HCT116 (cell line): Measurements from ENCODE around the gene OCSTAMP. TPM values are rescaled to one million over a fixed set of nuclear protein-coding genes. Genes with fewer than 3 reads are reported as not detected.

Experiments used
- ATAC-seq: fragments of 200-7000 bp; cut with Tn5 transposase; 2 replicates; pipeline ENCODE4 v1.9.1; 2020; ENCODE audit warnings: mild to moderate bottlenecking, moderate library complexity
- BruUV-seq: library from RNA; stranded (reverse); fragments of 400-500 nt; replicated peaks from 2 replicates; lab custom pipeline; 2021; lab: Mats Ljungman, UMichigan
- CTCF ChIA-PET: fragments of 300-600 bp; sonication (Branson Sonifier 250); formaldehyde crosslinking; loops from one replicate; lab custom pipeline; 2021; ENCODE audit warnings: antibody characterized with exemption; lab: Charles Lee
- POLR2A ChIA-PET: fragments of 300-600, 350-600 bp; sonication (Branson Sonifier 250); formaldehyde crosslinking; loops from one replicate; lab custom pipeline; 2021; ENCODE audit warnings: antibody characterized with exemption; lab: Charles Lee
- RAD21 ChIA-PET, 2 experiments: fragments of 300-600 bp; sonication (Branson Sonifier 250); formaldehyde crosslinking; loops; one replicate each; lab custom pipeline; 2023; ENCODE audit warnings: low total read pairs in 2 of 2; ENCODE audit not compliant: uncharacterized antibody in 2 of 2, unreplicated experiment in 2 of 2, low non-redundant PET in 1 of 2; lab: Charles Lee
- DNase-seq: peaks from one replicate; pipeline ENCODE4 v3.0.0-alpha.2; 2010; ENCODE audit warnings: low read depth, low spot score
- H2AFZ ChIP-seq: fragments of 200-600 bp; shearing (Covaris generic), sonication (generic); 2 replicates; pipeline ENCODE4 v1.6.1; 2017; ENCODE audit warnings: low read depth, mixed run types, mixed read lengths, antibody characterized with exemption, low read length; ENCODE audit not compliant: poor library complexity, severe bottlenecking
- H3K27ac ChIP-seq: 2 replicates; pipeline ENCODE4 v1.5.1; 2012; ENCODE audit warnings: low read depth, low read length
- H3K27me3 ChIP-seq: fragments of 200-600 bp; sonication (generic); 2 replicates; pipeline ENCODE4 v1.6.1; 2016; ENCODE audit warnings: mixed run types, low read length, mixed read lengths; ENCODE audit not compliant: insufficient read depth
- H3K36me3 ChIP-seq, 2 experiments: fragments of 200-500 bp in 1 of 2; fragments of 200-600 bp in 1 of 2; sonication (Bioruptor generic) in 1 of 2; sonication (generic) in 1 of 2; 2 replicates each; pipeline versions ENCODE4 v1.5.1 to v1.6.1; 2014 to 2016; ENCODE audit warnings: low read length in 2 of 2, inconsistent platforms in 1 of 2, mixed read lengths in 1 of 2, mixed run types in 1 of 2; ENCODE audit not compliant: insufficient read depth in 2 of 2, control insufficient read depth in 1 of 2
- H3K4me1 ChIP-seq, 2 experiments: fragments of 200-600 bp in 1 of 2; sonication (generic) in 1 of 2; 2 replicates each; pipeline versions ENCODE4 v1.5.1 to v1.6.1; 2012 to 2017; ENCODE audit warnings: low read length in 2 of 2, inconsistent platforms in 1 of 2, mild to moderate bottlenecking in 1 of 2, mixed read lengths in 1 of 2, mixed run types in 1 of 2, moderate library complexity in 1 of 2; ENCODE audit not compliant: insufficient read depth in 2 of 2, control insufficient read depth in 1 of 2
- H3K4me2 ChIP-seq: fragments of 200-600 bp; sonication (generic); 2 replicates; pipeline ENCODE4 v1.6.1; 2017; ENCODE audit warnings: mixed run types, low read length, mixed read lengths
- H3K4me3 ChIP-seq, 2 experiments: fragments of 200-600 bp in 1 of 2; sonication (generic) in 1 of 2; replicated peaks in 1 of 2; 2 replicates each; pipeline ENCODE4 v1.5.1; 2011 to 2016; ENCODE audit warnings: low read length in 2 of 2, control low read depth in 1 of 2, low read depth in 1 of 2, mild to moderate bottlenecking in 1 of 2, mixed read lengths in 1 of 2, mixed run types in 1 of 2
- H3K79me2 ChIP-seq: fragments of 200-600 bp; sonication (generic); 2 replicates; pipeline ENCODE4 v1.6.1; 2017; ENCODE audit warnings: mild to moderate bottlenecking, mixed run types, low read length, moderate library complexity, mixed read lengths; ENCODE audit not compliant: insufficient read depth
- H3K9ac ChIP-seq: fragments of 200-600 bp; sonication (generic); 2 replicates; pipeline ENCODE4 v1.6.1; 2016; ENCODE audit warnings: low read length, mixed read lengths
- H3K9me2 ChIP-seq: fragments of 200-600 bp; sonication (generic), shearing (Covaris generic); 2 replicates; pipeline ENCODE4 v1.6.1; 2017; ENCODE audit warnings: mixed run types, mild to moderate bottlenecking, moderate library complexity; ENCODE audit not compliant: insufficient read depth
- H3K9me3 ChIP-seq, 2 experiments: fragments of 200-500 bp in 1 of 2; fragments of 200-600 bp in 1 of 2; sonication (Bioruptor generic) in 1 of 2; sonication (generic) in 1 of 2; 2 replicates each; pipeline ENCODE4 v1.6.1; 2014 to 2017; ENCODE audit warnings: low read length in 2 of 2, mixed read lengths in 2 of 2, inconsistent platforms in 1 of 2, low read depth in 1 of 2, mild to moderate bottlenecking in 1 of 2, mixed run types in 1 of 2, moderate library complexity in 1 of 2; ENCODE audit not compliant: control insufficient read depth in 1 of 2, insufficient read depth in 1 of 2
- H4K20me1 ChIP-seq: fragments of 200-600 bp; sonication (generic), shearing (Covaris generic); 2 replicates; pipeline ENCODE4 v1.6.1; 2017; ENCODE audit warnings: mixed run types, mild to moderate bottlenecking, moderate library complexity; ENCODE audit not compliant: insufficient read depth
- CEBPB ChIP-seq: IDR thresholded peaks from 2 replicates; pipeline ENCODE4 v1.6.1; 2012; ENCODE audit warnings: low read depth
- EGR1 ChIP-seq: IDR thresholded peaks from 2 replicates; pipeline ENCODE4 v1.6.1; 2012; ENCODE audit warnings: low read depth
- EZH2phosphoT487 ChIP-seq: fragments of 200-600 bp; IDR thresholded peaks from 2 replicates; pipeline ENCODE4 v1.6.1; 2018; ENCODE audit warnings: antibody characterized with exemption, borderline replicate concordance
- POLR2A ChIP-seq: IDR thresholded peaks from 2 replicates; pipeline ENCODE4 v1.7.0; 2011; ENCODE audit warnings: borderline replicate concordance; ENCODE audit not compliant: insufficient read depth, insufficient read length; ENCODE audit errors: extremely low read depth
- RAD21 ChIP-seq: IDR thresholded peaks from 2 replicates; pipeline ENCODE4 v1.6.1; 2012; ENCODE audit warnings: low read depth, mild to moderate bottlenecking
- SIN3A ChIP-seq: IDR thresholded peaks from 2 replicates; pipeline ENCODE4 v1.6.1; 2012; ENCODE audit warnings: low read depth
- YY1 ChIP-seq: IDR thresholded peaks from 2 replicates; pipeline ENCODE4 v1.6.1; 2011; ENCODE audit warnings: low read length, low read depth, moderate library complexity, mild to moderate bottlenecking; ENCODE audit not compliant: insufficient replicate concordance; ENCODE audit errors: extremely low read depth
- ZFX ChIP-seq: fragments of 450-650 bp; IDR thresholded peaks from 2 replicates; pipeline ENCODE4 v1.6.1; 2017
- ZNF274 ChIP-seq: fragments of 200-500 bp; sonication (Bioruptor generic); IDR thresholded peaks from 2 replicates; pipeline ENCODE4 v1.6.1; 2014; ENCODE audit warnings: mild to moderate bottlenecking, low read depth, low read length, inconsistent platforms
- intact Hi-C: fragments of 100-400 bp; cut with micrococcal nuclease; formaldehyde crosslinking; loops from 2 replicates; pipeline ENCODE4 v1.10.0; 2022
- total RNA-seq: library from RNA; stranded (reverse); gene quantifications from one replicate; pipeline ENCODE4 v1.2.1, GENCODE V29; 2021; ENCODE audit not compliant: unreplicated experiment
- TF ChIP-seq, protein P1 (sequence below): IDR thresholded peaks from 2 replicates; pipeline ENCODE4 v1.6.1; 2012; ENCODE audit warnings: low read depth
- TF ChIP-seq, protein P2 (sequence below), 3 experiments: fragments of 200-600 bp in 1 of 3; sonication (generic) in 1 of 3; IDR thresholded peaks in 2 of 3; conservative IDR thresholded peaks in 1 of 3; 2 replicates each; pipeline ENCODE4 v1.5.1; 2012 to 2017; ENCODE audit warnings: low read depth in 2 of 3, low read length in 2 of 3, antibody characterized with exemption in 1 of 3, borderline replicate concordance in 1 of 3, control low read depth in 1 of 3, mild to moderate bottlenecking in 1 of 3, mixed read lengths in 1 of 3, mixed run types in 1 of 3, moderate library complexity in 1 of 3; ENCODE audit not compliant: insufficient read depth in 1 of 3
- TF ChIP-seq, protein P3 (sequence below): IDR thresholded peaks from 2 replicates; pipeline ENCODE4 v1.6.1; 2011; ENCODE audit warnings: mild to moderate bottlenecking, low read length, moderate library complexity; ENCODE audit not compliant: insufficient replicate concordance; ENCODE audit errors: extremely low read depth
- TF ChIP-seq, protein P4 (sequence below): IDR thresholded peaks from 2 replicates; pipeline ENCODE4 v1.6.1; 2012

Gene OCSTAMP
- total RNA-seq, 1 experiment from 2014 or later: not detected

DNA sequence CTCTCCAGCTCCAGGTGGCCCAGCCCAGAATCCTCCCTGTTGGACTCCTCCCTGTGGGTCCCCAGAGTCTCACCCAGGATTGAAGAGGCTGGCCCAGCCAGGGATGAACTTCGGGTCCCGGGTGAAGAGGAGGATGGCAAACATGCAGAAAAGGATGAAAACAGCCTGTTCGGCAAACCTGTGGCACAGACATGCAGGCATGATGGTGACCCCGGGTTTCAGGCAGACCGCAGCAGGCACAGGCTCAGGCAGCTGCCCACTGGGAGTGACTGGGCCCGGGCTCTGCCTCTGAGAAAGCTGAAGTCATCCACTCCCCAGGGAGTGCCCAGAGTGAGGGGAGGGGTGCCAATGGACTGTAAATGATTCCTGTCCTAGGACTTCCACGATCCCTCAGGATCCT, 37.5 kb upstream of the OCSTAMP start:
- H4K20me1 ChIP-seq: no peaks in the 10 kb centered on the region
- intact Hi-C loops: no loop called here
- ATAC-seq (no peak), DNase-seq (no peak)
- no peaks in the 10 kb centered on the region for H3K36me3 ChIP-seq
- RAD21 ChIA-PET: no interaction called here
- no peaks in the 10 kb centered on the region for H3K9me3 ChIP-seq
- no peaks in the 10 kb centered on the region for H3K4me1 ChIP-seq
- no peak overlapping the region for H3K4me2 ChIP-seq
- no peak overlapping the region for H3K4me3 ChIP-seq
- POLR2A ChIA-PET: no interaction called here
- H3K9me2 ChIP-seq: no peaks in the 10 kb centered on the region
- BruUV-seq: no TSS peak
- H2AFZ ChIP-seq: no peak overlapping the region
- no peak overlapping the region for H3K9ac ChIP-seq
- CTCF ChIA-PET: no interaction called here
- TF ChIP-seq EZH2phosphoT487 (no peak), RAD21 (no peak), SIN3A (no peak), CEBPB (no peak), POLR2A (no peak), YY1 (no peak), EGR1 (no peak), ZFX (no peak), ZNF274 (no peak)
- TF ChIP-seq, protein P1, sequence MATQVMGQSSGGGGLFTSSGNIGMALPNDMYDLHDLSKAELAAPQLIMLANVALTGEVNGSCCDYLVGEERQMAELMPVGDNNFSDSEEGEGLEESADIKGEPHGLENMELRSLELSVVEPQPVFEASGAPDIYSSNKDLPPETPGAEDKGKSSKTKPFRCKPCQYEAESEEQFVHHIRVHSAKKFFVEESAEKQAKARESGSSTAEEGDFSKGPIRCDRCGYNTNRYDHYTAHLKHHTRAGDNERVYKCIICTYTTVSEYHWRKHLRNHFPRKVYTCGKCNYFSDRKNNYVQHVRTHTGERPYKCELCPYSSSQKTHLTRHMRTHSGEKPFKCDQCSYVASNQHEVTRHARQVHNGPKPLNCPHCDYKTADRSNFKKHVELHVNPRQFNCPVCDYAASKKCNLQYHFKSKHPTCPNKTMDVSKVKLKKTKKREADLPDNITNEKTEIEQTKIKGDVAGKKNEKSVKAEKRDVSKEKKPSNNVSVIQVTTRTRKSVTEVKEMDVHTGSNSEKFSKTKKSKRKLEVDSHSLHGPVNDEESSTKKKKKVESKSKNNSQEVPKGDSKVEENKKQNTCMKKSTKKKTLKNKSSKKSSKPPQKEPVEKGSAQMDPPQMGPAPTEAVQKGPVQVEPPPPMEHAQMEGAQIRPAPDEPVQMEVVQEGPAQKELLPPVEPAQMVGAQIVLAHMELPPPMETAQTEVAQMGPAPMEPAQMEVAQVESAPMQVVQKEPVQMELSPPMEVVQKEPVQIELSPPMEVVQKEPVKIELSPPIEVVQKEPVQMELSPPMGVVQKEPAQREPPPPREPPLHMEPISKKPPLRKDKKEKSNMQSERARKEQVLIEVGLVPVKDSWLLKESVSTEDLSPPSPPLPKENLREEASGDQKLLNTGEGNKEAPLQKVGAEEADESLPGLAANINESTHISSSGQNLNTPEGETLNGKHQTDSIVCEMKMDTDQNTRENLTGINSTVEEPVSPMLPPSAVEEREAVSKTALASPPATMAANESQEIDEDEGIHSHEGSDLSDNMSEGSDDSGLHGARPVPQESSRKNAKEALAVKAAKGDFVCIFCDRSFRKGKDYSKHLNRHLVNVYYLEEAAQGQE: no peak
- TF ChIP-seq, protein P2, sequence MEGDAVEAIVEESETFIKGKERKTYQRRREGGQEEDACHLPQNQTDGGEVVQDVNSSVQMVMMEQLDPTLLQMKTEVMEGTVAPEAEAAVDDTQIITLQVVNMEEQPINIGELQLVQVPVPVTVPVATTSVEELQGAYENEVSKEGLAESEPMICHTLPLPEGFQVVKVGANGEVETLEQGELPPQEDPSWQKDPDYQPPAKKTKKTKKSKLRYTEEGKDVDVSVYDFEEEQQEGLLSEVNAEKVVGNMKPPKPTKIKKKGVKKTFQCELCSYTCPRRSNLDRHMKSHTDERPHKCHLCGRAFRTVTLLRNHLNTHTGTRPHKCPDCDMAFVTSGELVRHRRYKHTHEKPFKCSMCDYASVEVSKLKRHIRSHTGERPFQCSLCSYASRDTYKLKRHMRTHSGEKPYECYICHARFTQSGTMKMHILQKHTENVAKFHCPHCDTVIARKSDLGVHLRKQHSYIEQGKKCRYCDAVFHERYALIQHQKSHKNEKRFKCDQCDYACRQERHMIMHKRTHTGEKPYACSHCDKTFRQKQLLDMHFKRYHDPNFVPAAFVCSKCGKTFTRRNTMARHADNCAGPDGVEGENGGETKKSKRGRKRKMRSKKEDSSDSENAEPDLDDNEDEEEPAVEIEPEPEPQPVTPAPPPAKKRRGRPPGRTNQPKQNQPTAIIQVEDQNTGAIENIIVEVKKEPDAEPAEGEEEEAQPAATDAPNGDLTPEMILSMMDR (IDR thresholded peaks at IDR 0.05 in 2 of 3, conservative IDR thresholded peaks at IDR 0.05 in 1 of 3; ENCODE audit: borderline replicate concordance in 1 of 3, insufficient read depth in 1 of 3, low read depth in 2 of 3, low read length in 2 of 3): no peak
- TF ChIP-seq, protein P3, sequence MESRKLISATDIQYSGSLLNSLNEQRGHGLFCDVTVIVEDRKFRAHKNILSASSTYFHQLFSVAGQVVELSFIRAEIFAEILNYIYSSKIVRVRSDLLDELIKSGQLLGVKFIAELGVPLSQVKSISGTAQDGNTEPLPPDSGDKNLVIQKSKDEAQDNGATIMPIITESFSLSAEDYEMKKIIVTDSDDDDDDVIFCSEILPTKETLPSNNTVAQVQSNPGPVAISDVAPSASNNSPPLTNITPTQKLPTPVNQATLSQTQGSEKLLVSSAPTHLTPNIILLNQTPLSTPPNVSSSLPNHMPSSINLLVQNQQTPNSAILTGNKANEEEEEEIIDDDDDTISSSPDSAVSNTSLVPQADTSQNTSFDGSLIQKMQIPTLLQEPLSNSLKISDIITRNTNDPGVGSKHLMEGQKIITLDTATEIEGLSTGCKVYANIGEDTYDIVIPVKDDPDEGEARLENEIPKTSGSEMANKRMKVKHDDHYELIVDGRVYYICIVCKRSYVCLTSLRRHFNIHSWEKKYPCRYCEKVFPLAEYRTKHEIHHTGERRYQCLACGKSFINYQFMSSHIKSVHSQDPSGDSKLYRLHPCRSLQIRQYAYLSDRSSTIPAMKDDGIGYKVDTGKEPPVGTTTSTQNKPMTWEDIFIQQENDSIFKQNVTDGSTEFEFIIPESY: no peak
- TF ChIP-seq, protein P4, sequence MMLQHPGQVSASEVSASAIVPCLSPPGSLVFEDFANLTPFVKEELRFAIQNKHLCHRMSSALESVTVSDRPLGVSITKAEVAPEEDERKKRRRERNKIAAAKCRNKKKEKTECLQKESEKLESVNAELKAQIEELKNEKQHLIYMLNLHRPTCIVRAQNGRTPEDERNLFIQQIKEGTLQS: no peak
- no peak overlapping the region for H3K27ac ChIP-seq
- no peaks in the 10 kb centered on the region for H3K79me2 ChIP-seq
- no peaks in the 10 kb centered on the region for H3K27me3 ChIP-seq
